ENCODE measurements around the gene AMPD3. TPM values are rescaled to one million over a fixed set of nuclear protein-coding genes. Genes with fewer than 3 reads are reported as not detected.

AMPD3 gene
- total and polyA plus RNA-seq, 4 donors = 12.8 to 19.0 (median 13.6) TPM

DNA sequence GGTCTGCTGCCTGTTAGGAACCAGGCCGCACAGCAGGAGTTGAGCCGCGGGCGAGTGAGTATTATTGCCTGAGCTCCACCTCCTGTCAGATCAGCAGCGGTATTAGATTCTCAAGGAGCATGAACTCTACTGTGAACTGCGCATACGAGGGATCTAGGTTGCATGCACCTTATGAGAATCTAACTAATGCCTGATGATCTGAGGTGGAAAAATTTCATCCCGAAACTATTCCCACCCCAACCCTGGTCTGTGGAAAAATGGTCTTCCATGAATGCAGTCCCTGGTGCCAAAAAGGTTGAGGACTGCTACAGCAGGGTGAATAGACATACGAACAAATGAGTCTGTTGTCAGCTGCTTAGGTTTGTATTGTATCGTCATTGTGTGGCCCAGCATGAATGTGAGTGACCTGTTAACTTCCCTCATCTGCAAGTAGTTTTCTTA is 56.1 kb downstream of the AMPD3 start:
- Histone ChIP-seq H3K36me3 (ENCODE audit: control insufficient read depth, insufficient read depth, low read length) (no peaks in the 10 kb centered on the region), H3K27ac (ENCODE audit: low read depth, low read length) (no peak overlapping the region), H3K27me3 (ENCODE audit: control insufficient read depth, insufficient read depth, low read length) (no peaks in the 10 kb centered on the region), H3K4me1 (ENCODE audit: control insufficient read depth, insufficient read depth, low read length) (no peaks in the 10 kb centered on the region), H3K9me3 (ENCODE audit: control insufficient read depth, insufficient read depth, low read length) (no peaks in the 10 kb centered on the region), H3K4me3 (ENCODE audit: low read depth, low read length) (no peak overlapping the region)
- 35% methylated on average over 7 of the region's 10 CpGs for WGBS (ENCODE audit: insufficient coverage)
- DNase-seq (ENCODE audit: low read depth in 4 of 6, low spot score in 6 of 6) = peak in 1 of 6 donors; percentile 37

DNA sequence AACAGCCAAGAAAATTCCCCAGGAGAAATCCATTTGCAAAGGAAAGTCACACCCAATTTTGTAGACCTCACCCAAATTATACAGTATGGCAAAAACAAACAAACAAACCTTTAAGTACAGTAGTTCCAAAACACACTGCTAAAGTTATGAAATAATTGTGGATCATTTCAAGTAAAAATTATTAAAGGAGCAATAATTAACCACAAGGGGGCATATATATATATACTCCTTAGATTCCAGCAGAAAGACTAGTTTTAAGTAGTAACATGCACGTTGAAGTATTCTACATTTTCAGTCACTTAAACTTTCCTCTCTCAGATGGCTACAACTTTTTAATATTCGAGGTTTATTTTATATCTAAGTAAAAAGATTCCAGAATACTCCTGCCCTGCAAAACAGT is 59.1 kb downstream of the AMPD3 start:
- DNase-seq (ENCODE audit: low read depth in 4 of 6, low spot score in 6 of 6) = no peak
- WGBS (ENCODE audit: insufficient coverage) = no CpG with 5 or more reads among the region's 2 CpGs
- Histone ChIP-seq H3K36me3 (ENCODE audit: control insufficient read depth, insufficient read depth, low read length) (no peaks in the 10 kb centered on the region), H3K27me3 (ENCODE audit: control insufficient read depth, insufficient read depth, low read length) (no peaks in the 10 kb centered on the region), H3K27ac (ENCODE audit: low read depth, low read length) (no peak overlapping the region), H3K9me3 (ENCODE audit: control insufficient read depth, insufficient read depth, low read length) (no peaks in the 10 kb centered on the region), H3K4me1 (ENCODE audit: control insufficient read depth, insufficient read depth, low read length) (no peaks in the 10 kb centered on the region), H3K4me3 (ENCODE audit: low read depth, low read length) (no peak overlapping the region)

DNA sequence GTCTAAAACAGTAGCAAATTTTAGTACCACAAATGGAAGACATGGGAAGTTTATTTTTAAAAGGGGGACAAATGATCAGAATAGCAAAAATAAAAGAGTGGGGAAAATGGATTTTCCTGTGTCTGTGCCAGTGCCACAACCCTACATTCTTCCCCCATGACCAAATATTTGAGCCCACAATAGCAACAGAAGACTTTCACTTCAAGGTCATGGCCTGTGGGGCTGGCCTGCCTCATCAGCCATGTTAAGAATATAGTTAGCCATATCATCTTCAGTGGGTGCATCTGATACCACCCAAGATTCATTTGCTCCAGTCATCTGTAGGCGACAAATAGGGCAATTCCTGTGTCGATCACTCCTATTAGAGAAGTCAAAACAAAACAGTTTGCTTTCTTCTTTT is 59.6 kb downstream of the AMPD3 start:
- H3K27ac ChIP-seq (ENCODE audit: low read depth, low read length) = no peak overlapping the region
- no peaks in the 10 kb centered on the region for H3K4me1 ChIP-seq (ENCODE audit: control insufficient read depth, insufficient read depth, low read length)
- no peaks in the 10 kb centered on the region for H3K36me3 ChIP-seq (ENCODE audit: control insufficient read depth, insufficient read depth, low read length)
- no peaks in the 10 kb centered on the region for H3K27me3 ChIP-seq (ENCODE audit: control insufficient read depth, insufficient read depth, low read length)
- H3K4me3 ChIP-seq (ENCODE audit: low read depth, low read length) = no peak overlapping the region
- DNase-seq (ENCODE audit: low read depth in 4 of 6, low spot score in 6 of 6) = no peak
- no peaks in the 10 kb centered on the region for H3K9me3 ChIP-seq (ENCODE audit: control insufficient read depth, insufficient read depth, low read length)
- no CpG with 5 or more reads among the region's 2 CpGs for WGBS (ENCODE audit: insufficient coverage)

DNA sequence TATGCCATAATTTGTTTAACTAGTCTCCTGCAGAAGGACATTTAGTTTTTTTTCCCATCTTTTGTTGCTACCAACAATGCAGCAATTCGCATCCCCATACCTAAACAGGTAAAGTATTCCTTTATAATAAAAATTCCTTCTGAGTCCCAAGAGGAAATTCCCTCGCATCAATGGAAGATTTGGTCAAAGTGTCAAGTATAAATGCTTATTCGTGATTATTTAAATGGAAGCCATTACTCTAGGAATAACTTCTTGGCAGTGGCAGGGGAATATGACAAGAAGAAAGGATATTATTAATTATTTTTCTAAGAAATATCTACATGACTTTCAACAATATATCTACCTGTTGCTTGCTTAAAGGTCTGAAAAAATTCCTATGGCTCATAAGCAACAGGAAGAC is 60.4 kb downstream of the AMPD3 start:
- Histone ChIP-seq H3K27me3 (ENCODE audit: control insufficient read depth, insufficient read depth, low read length) (no peaks in the 10 kb centered on the region), H3K4me3 (ENCODE audit: low read depth, low read length) (no peak overlapping the region), H3K27ac (ENCODE audit: low read depth, low read length) (no peak overlapping the region), H3K9me3 (ENCODE audit: control insufficient read depth, insufficient read depth, low read length) (no peaks in the 10 kb centered on the region), H3K4me1 (ENCODE audit: control insufficient read depth, insufficient read depth, low read length) (no peaks in the 10 kb centered on the region), H3K36me3 (ENCODE audit: control insufficient read depth, insufficient read depth, low read length) (no peaks in the 10 kb centered on the region)
- WGBS (ENCODE audit: insufficient coverage) = no CpG with 5 or more reads among the region's 3 CpGs
- DNase-seq (ENCODE audit: low read depth in 4 of 6, low spot score in 6 of 6) = no peak

DNA sequence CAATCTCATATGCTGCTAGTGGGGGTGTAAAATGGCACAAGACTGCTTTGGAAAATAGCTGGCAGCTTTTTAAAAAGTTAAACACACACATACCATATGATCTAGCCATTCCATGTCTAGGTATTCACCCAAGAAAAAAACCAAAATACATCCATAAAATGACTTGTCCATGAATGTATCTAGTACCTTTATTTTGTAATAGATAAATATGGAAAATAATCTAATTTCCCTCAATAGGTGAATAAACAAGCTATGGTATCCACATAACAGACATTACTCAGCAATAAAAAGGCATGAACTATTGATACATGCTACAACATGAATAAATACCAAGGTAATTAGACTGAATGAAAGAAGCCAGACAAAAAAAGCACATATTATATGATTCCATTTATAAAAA is 63.1 kb downstream of the AMPD3 start:
- Histone ChIP-seq H3K9me3 (ENCODE audit: control insufficient read depth, insufficient read depth, low read length) (no peaks in the 10 kb centered on the region), H3K4me3 (ENCODE audit: low read depth, low read length) (no peak overlapping the region), H3K27me3 (ENCODE audit: control insufficient read depth, insufficient read depth, low read length) (no peaks in the 10 kb centered on the region), H3K36me3 (ENCODE audit: control insufficient read depth, insufficient read depth, low read length) (no peaks in the 10 kb centered on the region), H3K27ac (ENCODE audit: low read depth, low read length) (no peak overlapping the region), H3K4me1 (ENCODE audit: control insufficient read depth, insufficient read depth, low read length) (no peaks in the 10 kb centered on the region)
- DNase-seq (ENCODE audit: low read depth in 4 of 6, low spot score in 6 of 6) = no peak

DNA sequence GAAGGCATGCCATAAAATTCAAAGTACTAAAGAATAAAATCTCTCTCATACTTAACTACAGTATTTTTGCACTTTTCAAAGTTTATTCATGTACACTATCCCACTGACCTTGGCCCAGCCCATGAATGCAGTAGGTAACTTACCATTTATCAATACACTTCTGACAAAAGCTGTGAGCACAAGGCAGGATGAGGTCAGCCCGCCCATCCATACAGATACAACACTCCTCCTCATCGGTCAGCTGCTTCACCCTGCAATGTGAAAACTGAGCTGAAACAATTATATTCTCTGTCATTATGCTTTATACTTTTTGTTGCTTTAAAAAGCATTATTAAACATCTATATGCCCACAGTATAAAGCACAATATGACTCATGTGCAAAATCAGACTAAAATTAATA is 63.8 kb downstream of the AMPD3 start:
- Histone ChIP-seq H3K9me3 (ENCODE audit: control insufficient read depth, insufficient read depth, low read length) (no peaks in the 10 kb centered on the region), H3K4me3 (ENCODE audit: low read depth, low read length) (no peak overlapping the region), H3K27me3 (ENCODE audit: control insufficient read depth, insufficient read depth, low read length) (no peaks in the 10 kb centered on the region), H3K36me3 (ENCODE audit: control insufficient read depth, insufficient read depth, low read length) (peaks cover under 1% of the 10 kb centered on the region), H3K27ac (ENCODE audit: low read depth, low read length) (no peak overlapping the region), H3K4me1 (ENCODE audit: control insufficient read depth, insufficient read depth, low read length) (no peaks in the 10 kb centered on the region)
- WGBS (ENCODE audit: insufficient coverage) = 100% methylated on average over 1 of the region's 2 CpGs
- no peak for DNase-seq (ENCODE audit: low read depth in 4 of 6, low spot score in 6 of 6)

DNA sequence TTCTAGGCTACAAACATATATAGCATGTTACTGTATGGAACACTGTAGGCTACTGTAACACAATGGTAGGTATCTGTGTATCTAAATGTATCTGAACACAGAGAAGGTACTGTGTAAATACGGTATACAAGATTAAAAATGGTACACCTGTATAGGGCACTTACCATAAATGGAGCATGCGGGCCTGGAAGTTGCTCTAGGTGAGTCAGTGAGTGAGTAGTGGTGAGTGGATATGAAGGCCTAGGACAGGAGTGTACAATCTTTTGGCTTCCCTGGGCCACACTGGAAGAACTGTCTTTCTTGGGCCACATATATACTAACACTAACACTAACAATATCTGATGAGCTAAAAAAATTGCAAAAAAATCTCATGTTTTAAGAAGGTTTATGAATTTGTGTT is 64.6 kb downstream of the AMPD3 start:
- H3K9me3 ChIP-seq (ENCODE audit: control insufficient read depth, insufficient read depth, low read length) = no peaks in the 10 kb centered on the region

DNA sequence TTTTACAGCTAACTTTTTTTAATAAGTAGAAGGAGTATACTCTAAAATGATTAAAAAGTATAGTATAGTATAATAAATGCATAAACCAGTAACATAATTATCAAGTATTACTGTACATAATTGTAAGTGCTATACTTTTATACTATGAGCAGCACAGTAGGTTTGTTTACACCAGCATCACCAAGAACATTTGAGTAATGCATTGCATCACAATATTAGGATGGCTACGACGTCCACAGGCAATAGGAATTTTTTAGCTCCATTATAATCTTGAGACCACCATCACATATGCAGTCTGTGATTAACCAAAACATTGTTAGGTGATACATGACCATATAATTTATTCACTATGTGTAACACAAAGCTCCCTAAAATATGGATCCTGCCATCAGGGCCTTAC is 65.5 kb downstream of the AMPD3 start:
- Histone ChIP-seq H3K4me3 (ENCODE audit: low read depth, low read length) (no peak overlapping the region), H3K27me3 (ENCODE audit: control insufficient read depth, insufficient read depth, low read length) (no peaks in the 10 kb centered on the region), H3K27ac (ENCODE audit: low read depth, low read length) (no peak overlapping the region), H3K4me1 (ENCODE audit: control insufficient read depth, insufficient read depth, low read length) (no peaks in the 10 kb centered on the region), H3K9me3 (ENCODE audit: control insufficient read depth, insufficient read depth, low read length) (no peaks in the 10 kb centered on the region), H3K36me3 (ENCODE audit: control insufficient read depth, insufficient read depth, low read length) (peaks cover 4% of the 10 kb centered on the region)
- DNase-seq (ENCODE audit: low read depth in 4 of 6, low spot score in 6 of 6) = no peak
- 100% methylated on average over 2 of the region's 2 CpGs for WGBS (ENCODE audit: insufficient coverage)

More for the DNA sequence above, 64.6 kb downstream of the AMPD3 start:
- Histone ChIP-seq H3K27me3 (ENCODE audit: control insufficient read depth, insufficient read depth, low read length) (no peaks in the 10 kb centered on the region), H3K36me3 (ENCODE audit: control insufficient read depth, insufficient read depth, low read length) (peaks cover 4% of the 10 kb centered on the region), H3K4me3 (ENCODE audit: low read depth, low read length) (no peak overlapping the region), H3K4me1 (ENCODE audit: control insufficient read depth, insufficient read depth, low read length) (no peaks in the 10 kb centered on the region), H3K27ac (ENCODE audit: low read depth, low read length) (no peak overlapping the region)
- 100% methylated on average over 2 of the region's 2 CpGs for WGBS (ENCODE audit: insufficient coverage)
- no peak for DNase-seq (ENCODE audit: low read depth in 4 of 6, low spot score in 6 of 6)

DNA sequence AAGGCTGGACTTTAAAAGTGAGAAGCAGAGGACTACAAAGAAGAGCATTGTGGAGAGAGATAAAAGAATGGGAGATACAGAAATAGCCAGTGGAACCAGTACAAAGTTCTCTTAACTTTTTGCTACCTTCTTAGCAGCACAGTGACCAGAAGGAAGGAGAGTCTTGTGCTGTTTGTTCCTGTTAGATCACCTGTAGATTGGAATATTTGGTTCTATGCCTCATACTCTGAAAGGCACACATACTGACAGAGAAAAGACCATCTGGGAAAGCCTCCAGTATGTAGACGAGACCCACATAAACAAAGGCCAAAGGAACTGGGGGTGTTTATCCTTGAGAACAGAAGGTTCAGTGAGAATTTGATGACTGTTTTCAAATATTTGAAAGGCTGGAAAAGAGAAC is 67.2 kb downstream of the AMPD3 start:
- Histone ChIP-seq H3K27ac (ENCODE audit: low read depth, low read length) (no peak overlapping the region), H3K36me3 (ENCODE audit: control insufficient read depth, insufficient read depth, low read length) (peaks cover 8% of the 10 kb centered on the region), H3K9me3 (ENCODE audit: control insufficient read depth, insufficient read depth, low read length) (no peaks in the 10 kb centered on the region), H3K4me1 (ENCODE audit: control insufficient read depth, insufficient read depth, low read length) (no peaks in the 10 kb centered on the region), H3K27me3 (ENCODE audit: control insufficient read depth, insufficient read depth, low read length) (no peaks in the 10 kb centered on the region), H3K4me3 (ENCODE audit: low read depth, low read length) (no peak overlapping the region)
- DNase-seq (ENCODE audit: low read depth in 4 of 6, low spot score in 6 of 6) = peak in 1 of 6 donors; percentile 31
- no CpG with 5 or more reads among the region's 1 CpG for WGBS (ENCODE audit: insufficient coverage)

DNA sequence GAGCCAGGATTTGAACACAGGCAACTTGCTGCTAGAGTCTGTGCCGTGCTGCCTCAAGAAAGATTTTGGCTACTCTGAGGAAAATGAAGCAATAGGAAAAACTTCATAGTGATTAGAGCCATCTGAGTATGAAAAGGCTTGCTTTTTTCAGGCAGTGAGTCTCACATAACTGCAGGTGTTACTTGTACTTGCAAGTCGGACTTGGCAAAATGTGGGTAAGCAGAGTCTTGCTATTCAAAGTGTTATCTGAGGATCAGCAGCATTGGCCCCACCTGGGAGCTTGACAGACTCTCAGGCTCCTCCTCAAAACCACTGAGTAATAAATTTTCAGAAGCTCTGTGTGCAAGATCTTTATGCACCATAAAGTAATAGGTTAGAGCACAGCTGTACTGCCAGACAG is 67.9 kb downstream of the AMPD3 start:
- Histone ChIP-seq H3K36me3 (ENCODE audit: control insufficient read depth, insufficient read depth, low read length) (peaks cover 8% of the 10 kb centered on the region), H3K27ac (ENCODE audit: low read depth, low read length) (no peak overlapping the region), H3K27me3 (ENCODE audit: control insufficient read depth, insufficient read depth, low read length) (no peaks in the 10 kb centered on the region), H3K9me3 (ENCODE audit: control insufficient read depth, insufficient read depth, low read length) (no peaks in the 10 kb centered on the region), H3K4me3 (ENCODE audit: low read depth, low read length) (no peak overlapping the region), H3K4me1 (ENCODE audit: control insufficient read depth, insufficient read depth, low read length) (no peaks in the 10 kb centered on the region)
- 60% methylated on average over 1 of the region's 2 CpGs for WGBS (ENCODE audit: insufficient coverage)
- DNase-seq (ENCODE audit: low read depth in 4 of 6, low spot score in 6 of 6) = no peak
